Activated CD8-positive, alpha-beta memory T cell treated with anti-CD3 and anti-CD28 coated beads, Interleukin-2, amount 10 ng/mL, durations not matched to agents 7 days and 5 days (primary cell): ENCODE measurements around the gene XXYLT1. TPM values are rescaled to one million over a fixed set of nuclear protein-coding genes. Genes with fewer than 3 reads are reported as not detected.

Experiments used
- ATAC-seq: fragments of 150-1000 bp; cut with Tn5 transposase; one replicate; pipeline ENCODE4 v1.10.0; 2021; ENCODE audit warnings: moderate library complexity
- CTCF ChIA-PET: fragments of 350-600 bp; sonication (Branson Sonifier 250); formaldehyde crosslinking; loops from one replicate; lab custom pipeline; 2021; ENCODE audit warnings: antibody characterized with exemption; lab: Charles Lee
- DNase-seq: peaks from one replicate; pipeline ENCODE4 v3.0.0-alpha.2; 2020
- H3K27ac Mint-ChIP-seq: one replicate; pipeline ENCODE4 v1.8.0; 2021; ENCODE audit warnings: mild to moderate bottlenecking, mixed read lengths
- H3K27me3 Mint-ChIP-seq: one replicate; pipeline ENCODE4 v1.8.0; 2021; ENCODE audit warnings: mixed read lengths
- H3K36me3 Mint-ChIP-seq: one replicate; pipeline ENCODE4 v1.8.0; 2021; ENCODE audit warnings: mild to moderate bottlenecking, mixed read lengths
- H3K4me1 Mint-ChIP-seq: one replicate; pipeline ENCODE4 v1.8.0; 2021; ENCODE audit warnings: mixed read lengths
- H3K4me3 Mint-ChIP-seq: one replicate; pipeline ENCODE4 v1.8.0; 2021; ENCODE audit warnings: mild to moderate bottlenecking, moderate library complexity, mixed read lengths
- H3K9me3 Mint-ChIP-seq: one replicate; pipeline ENCODE4 v1.8.0; 2022; ENCODE audit warnings: low read depth, mixed read lengths
- total RNA-seq, 2 experiments: library from RNA; stranded (reverse); gene quantifications; one replicate each; pipeline ENCODE4 v1.2.3, GENCODE V29; 2021

Gene XXYLT1
- total RNA-seq, 2 experiments from 2014 or later: 7.2 to 9.2 TPM

GRCh38 chr3:195081242-195081963 lies 189.6 kb downstream of the XXYLT1 start:
- Mint-ChIP-seq H3K4me1 (peaks cover 1% of the 10 kb centered on the region), H3K36me3 (no peaks in the 10 kb centered on the region), H3K9me3 (no peaks in the 10 kb centered on the region), H3K4me3 (no peak overlapping the region), H3K27me3 (no peaks in the 10 kb centered on the region), H3K27ac (no peak overlapping the region)
- ATAC-seq (no peak), DNase-seq (no peak)
- CTCF ChIA-PET: no interaction called here

- Mint-ChIP-seq H3K4me3 (no peak overlapping the region), H3K9me3 (no peaks in the 10 kb centered on the region), H3K4me1 (peaks cover 1% of the 10 kb centered on the region), H3K27me3 (no peaks in the 10 kb centered on the region), H3K27ac (no peak overlapping the region), H3K36me3 (no peaks in the 10 kb centered on the region)
- DNase-seq (no peak), ATAC-seq (no peak)
- CTCF ChIA-PET: no interaction called here
Measured at GRCh38 chr3:195080571-195081151, 190.3 kb downstream of the XXYLT1 start.

GRCh38 chr3:195080125-195080524 lies 190.8 kb downstream of the XXYLT1 start:
- CTCF ChIA-PET: no interaction called here
- H3K4me1 Mint-ChIP-seq: peaks cover 1% of the 10 kb centered on the region
- H3K9me3 Mint-ChIP-seq: no peaks in the 10 kb centered on the region
- H3K27me3 Mint-ChIP-seq: no peaks in the 10 kb centered on the region
- DNase-seq: no peak
- no peak overlapping the region for H3K27ac Mint-ChIP-seq
- no peaks in the 10 kb centered on the region for H3K36me3 Mint-ChIP-seq
- H3K4me3 Mint-ChIP-seq: no peak overlapping the region
- ATAC-seq: no peak

GRCh38 chr3:195079636-195080035 lies 191.3 kb downstream of the XXYLT1 start:
- H3K36me3 Mint-ChIP-seq: no peaks in the 10 kb centered on the region
- no peak overlapping the region for H3K4me3 Mint-ChIP-seq
- peaks cover 1% of the 10 kb centered on the region for H3K4me1 Mint-ChIP-seq
- no peaks in the 10 kb centered on the region for H3K9me3 Mint-ChIP-seq
- ATAC-seq (no peak), DNase-seq (no peak)
- no peaks in the 10 kb centered on the region for H3K27me3 Mint-ChIP-seq
- no peak overlapping the region for H3K27ac Mint-ChIP-seq
- CTCF ChIA-PET: no interaction called here

GRCh38 chr3:195078891-195079440 lies 192.0 kb downstream of the XXYLT1 start:
- H3K27ac Mint-ChIP-seq: no peak overlapping the region
- no peaks in the 10 kb centered on the region for H3K36me3 Mint-ChIP-seq
- ATAC-seq (no peak), DNase-seq (no peak)
- no peaks in the 10 kb centered on the region for H3K9me3 Mint-ChIP-seq
- CTCF ChIA-PET: no interaction called here
- H3K27me3 Mint-ChIP-seq: no peaks in the 10 kb centered on the region
- H3K4me1 Mint-ChIP-seq: peaks cover 1% of the 10 kb centered on the region
- H3K4me3 Mint-ChIP-seq: no peak overlapping the region

- Mint-ChIP-seq H3K36me3 (no peaks in the 10 kb centered on the region), H3K27me3 (no peaks in the 10 kb centered on the region)
- CTCF ChIA-PET: no interaction called here
Measured at GRCh38 chr3:195077611-195078540, 193.1 kb downstream of the XXYLT1 start.

GRCh38 chr3:195076981-195077610 lies 193.9 kb downstream of the XXYLT1 start:
- no peaks in the 10 kb centered on the region for H3K36me3 Mint-ChIP-seq
- no peak for DNase-seq
- no peak overlapping the region for H3K27ac Mint-ChIP-seq
- no peak overlapping the region for H3K4me3 Mint-ChIP-seq
- H3K4me1 Mint-ChIP-seq: peaks cover 1% of the 10 kb centered on the region
- no peak for ATAC-seq
- H3K9me3 Mint-ChIP-seq: no peaks in the 10 kb centered on the region
- H3K27me3 Mint-ChIP-seq: no peaks in the 10 kb centered on the region
- CTCF ChIA-PET: no interaction called here

More at GRCh38 chr3:195077611-195078540, 193.1 kb downstream of the XXYLT1 start:
- Mint-ChIP-seq H3K4me1 (peaks cover 1% of the 10 kb centered on the region), H3K27ac (no peak overlapping the region), H3K4me3 (no peak overlapping the region), H3K9me3 (no peaks in the 10 kb centered on the region)
- ATAC-seq (no peak), DNase-seq (no peak)

GRCh38 chr3:195075941-195076875 lies 194.8 kb downstream of the XXYLT1 start:
- DNase-seq: no peak
- Mint-ChIP-seq H3K9me3 (no peaks in the 10 kb centered on the region), H3K27ac (no peak overlapping the region), H3K4me3 (no peak overlapping the region), H3K4me1 (peaks cover 1% of the 10 kb centered on the region), H3K36me3 (no peaks in the 10 kb centered on the region), H3K27me3 (no peaks in the 10 kb centered on the region)
- CTCF ChIA-PET: no interaction called here
- ATAC-seq: no peak

GRCh38 chr3:195075199-195075940 lies 195.6 kb downstream of the XXYLT1 start:
- H3K4me3 Mint-ChIP-seq: no peak overlapping the region
- no peak overlapping the region for H3K27ac Mint-ChIP-seq
- no peak for DNase-seq
- CTCF ChIA-PET: no interaction called here
- H3K4me1 Mint-ChIP-seq: peaks cover 1% of the 10 kb centered on the region
- no peaks in the 10 kb centered on the region for H3K27me3 Mint-ChIP-seq
- H3K36me3 Mint-ChIP-seq: no peaks in the 10 kb centered on the region
- no peak for ATAC-seq
- H3K9me3 Mint-ChIP-seq: no peaks in the 10 kb centered on the region

- H3K4me1 Mint-ChIP-seq: no peaks in the 10 kb centered on the region
- no peak for ATAC-seq
- no peaks in the 10 kb centered on the region for H3K36me3 Mint-ChIP-seq
- DNase-seq: no peak
- CTCF ChIA-PET: no interaction called here
- H3K9me3 Mint-ChIP-seq: no peaks in the 10 kb centered on the region
- H3K27ac Mint-ChIP-seq: no peak overlapping the region
- H3K4me3 Mint-ChIP-seq: no peak overlapping the region
- no peaks in the 10 kb centered on the region for H3K27me3 Mint-ChIP-seq
Measured at GRCh38 chr3:195073866-195074860, 196.8 kb downstream of the XXYLT1 start.
